Stimulated activated CD4-positive, alpha-beta T cell treated with anti-CD3 and anti-CD28 coated beads, Interleukin-15, amount 100 ng/mL, for 24 hours (primary cell): ENCODE measurements around the gene MYEF2.

Source experiments
- DNase-seq: peaks from one replicate; pipeline ENCODE4 v3.0.0-alpha.2; 2020

The MYEF2 gene

DNA sequence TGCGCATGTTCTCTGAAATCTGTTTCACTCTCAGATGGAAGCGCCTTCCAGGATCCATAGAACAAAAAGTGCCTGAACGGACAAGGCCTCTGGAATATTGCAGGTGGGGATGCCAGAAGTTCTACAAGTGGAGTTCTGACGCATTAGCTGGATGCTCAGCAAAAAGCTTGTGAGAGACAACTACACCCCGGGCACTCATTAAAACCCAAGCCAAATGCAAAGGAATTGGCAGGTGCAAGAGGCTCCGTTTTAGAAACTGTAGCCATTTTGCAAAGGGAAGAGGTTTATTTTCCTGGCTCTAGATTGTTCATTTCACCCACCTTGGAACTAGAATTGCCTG lies 92.5 kb downstream of the MYEF2 start:
- no peak for DNase-seq

GRCh38 chr15:48084759-48085590 lies 93.1 kb downstream of the MYEF2 start:
- no peak for DNase-seq
